ENCODE data around the gene NFIA. TPM values are rescaled to one million over a fixed set of nuclear protein-coding genes. Genes with fewer than 3 reads are reported as not detected.
A peak's percentile ranks its signal among the peaks of the same experiment; 100 is the strongest.

Gene NFIA
- total and polyA plus RNA-seq, 9 of the 15 experiments (the other 6 are each of a cell fraction or from before 2014, with no cell fraction given) = 5.3 to 24.9 (median 9.8) TPM

- TF ChIP-seq HMGN3 (IDR thresholded peaks at IDR 0.05; ENCODE audit: borderline replicate concordance, extremely low read depth, insufficient read length, low read depth, low read length) = no peak
- TF ChIP-seq NR4A1 (CRISPR knock-in tag; IDR thresholded peaks at IDR 0.05) = no peak
- peak; percentile 49; the same call in 1 of the 2 replicates for TF ChIP-seq NR4A1 (tag; IDR thresholded peaks at IDR 0.05)
- TF ChIP-seq TCF7L2 (IDR thresholded peaks at IDR 0.05; ENCODE audit: low read depth, low read length) = no peak
- TF ChIP-seq DPF2 (IDR thresholded peaks at IDR 0.05) = peak; percentile 90
- TF ChIP-seq SIRT6 (IDR thresholded peaks at IDR 0.05; ENCODE audit: low read depth, low read length) = no peak
- TF ChIP-seq ZNF57 (CRISPR knock-in tag; IDR thresholded peaks at IDR 0.05) = no peak
- no peak for TF ChIP-seq HNRNPL (IDR thresholded peaks at IDR 0.05; ENCODE audit: low read depth, low read length)
- no peak for TF ChIP-seq NR2C2 (CRISPR knock-in tag; IDR thresholded peaks at IDR 0.05)
- peak; percentile 87 for TF ChIP-seq NR2C2 (tag; IDR thresholded peaks at IDR 0.05)
- TF ChIP-seq FOXJ3 (CRISPR knock-in tag; IDR thresholded peaks at IDR 0.05) = no peak
- TF ChIP-seq, protein P1, sequence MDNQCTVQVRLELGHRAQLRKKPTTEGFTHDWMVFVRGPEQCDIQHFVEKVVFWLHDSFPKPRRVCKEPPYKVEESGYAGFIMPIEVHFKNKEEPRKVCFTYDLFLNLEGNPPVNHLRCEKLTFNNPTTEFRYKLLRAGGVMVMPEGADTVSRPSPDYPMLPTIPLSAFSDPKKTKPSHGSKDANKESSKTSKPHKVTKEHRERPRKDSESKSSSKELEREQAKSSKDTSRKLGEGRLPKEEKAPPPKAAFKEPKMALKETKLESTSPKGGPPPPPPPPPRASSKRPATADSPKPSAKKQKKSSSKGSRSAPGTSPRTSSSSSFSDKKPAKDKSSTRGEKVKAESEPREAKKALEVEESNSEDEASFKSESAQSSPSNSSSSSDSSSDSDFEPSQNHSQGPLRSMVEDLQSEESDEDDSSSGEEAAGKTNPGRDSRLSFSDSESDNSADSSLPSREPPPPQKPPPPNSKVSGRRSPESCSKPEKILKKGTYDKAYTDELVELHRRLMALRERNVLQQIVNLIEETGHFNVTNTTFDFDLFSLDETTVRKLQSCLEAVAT (IDR thresholded peaks at IDR 0.05) = no peak
- TF ChIP-seq SMARCA5 (IDR thresholded peaks at IDR 0.05) = no peak
- TF ChIP-seq CREB3 (tag; conservative IDR thresholded peaks at IDR 0.05; ENCODE audit: low read depth) = 0 out of 2 replicates have a peak, but pooled peaks have one; percentile 58
- TF ChIP-seq ZNF589 (CRISPR knock-in tag; IDR thresholded peaks at IDR 0.05; ENCODE audit: low read depth) = peak; percentile 73
- no peak for TF ChIP-seq EHMT2 (IDR thresholded peaks at IDR 0.05)
- TF ChIP-seq SUPT5H (IDR thresholded peaks at IDR 0.05) = no peak
- TF ChIP-seq THRB (CRISPR knock-in tag; conservative IDR thresholded peaks at IDR 0.05) = no peak
- no peak for TF ChIP-seq ZKSCAN3 (CRISPR knock-in tag; IDR thresholded peaks at IDR 0.05)
- TF ChIP-seq, protein P2, sequence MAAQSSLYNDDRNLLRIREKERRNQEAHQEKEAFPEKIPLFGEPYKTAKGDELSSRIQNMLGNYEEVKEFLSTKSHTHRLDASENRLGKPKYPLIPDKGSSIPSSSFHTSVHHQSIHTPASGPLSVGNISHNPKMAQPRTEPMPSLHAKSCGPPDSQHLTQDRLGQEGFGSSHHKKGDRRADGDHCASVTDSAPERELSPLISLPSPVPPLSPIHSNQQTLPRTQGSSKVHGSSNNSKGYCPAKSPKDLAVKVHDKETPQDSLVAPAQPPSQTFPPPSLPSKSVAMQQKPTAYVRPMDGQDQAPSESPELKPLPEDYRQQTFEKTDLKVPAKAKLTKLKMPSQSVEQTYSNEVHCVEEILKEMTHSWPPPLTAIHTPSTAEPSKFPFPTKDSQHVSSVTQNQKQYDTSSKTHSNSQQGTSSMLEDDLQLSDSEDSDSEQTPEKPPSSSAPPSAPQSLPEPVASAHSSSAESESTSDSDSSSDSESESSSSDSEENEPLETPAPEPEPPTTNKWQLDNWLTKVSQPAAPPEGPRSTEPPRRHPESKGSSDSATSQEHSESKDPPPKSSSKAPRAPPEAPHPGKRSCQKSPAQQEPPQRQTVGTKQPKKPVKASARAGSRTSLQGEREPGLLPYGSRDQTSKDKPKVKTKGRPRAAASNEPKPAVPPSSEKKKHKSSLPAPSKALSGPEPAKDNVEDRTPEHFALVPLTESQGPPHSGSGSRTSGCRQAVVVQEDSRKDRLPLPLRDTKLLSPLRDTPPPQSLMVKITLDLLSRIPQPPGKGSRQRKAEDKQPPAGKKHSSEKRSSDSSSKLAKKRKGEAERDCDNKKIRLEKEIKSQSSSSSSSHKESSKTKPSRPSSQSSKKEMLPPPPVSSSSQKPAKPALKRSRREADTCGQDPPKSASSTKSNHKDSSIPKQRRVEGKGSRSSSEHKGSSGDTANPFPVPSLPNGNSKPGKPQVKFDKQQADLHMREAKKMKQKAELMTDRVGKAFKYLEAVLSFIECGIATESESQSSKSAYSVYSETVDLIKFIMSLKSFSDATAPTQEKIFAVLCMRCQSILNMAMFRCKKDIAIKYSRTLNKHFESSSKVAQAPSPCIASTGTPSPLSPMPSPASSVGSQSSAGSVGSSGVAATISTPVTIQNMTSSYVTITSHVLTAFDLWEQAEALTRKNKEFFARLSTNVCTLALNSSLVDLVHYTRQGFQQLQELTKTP (IDR thresholded peaks at IDR 0.05; ENCODE audit: low read depth in 1 of 2, partially characterized antibody in 2 of 2) = peak in 1 of 2 experiments; percentile 64
- no peak for TF ChIP-seq SNIP1 (IDR thresholded peaks at IDR 0.05; ENCODE audit: low read depth)
Observed at GRCh38 chr1:61141288-61142042, 59.1 kb downstream of the NFIA start (continued).
